HL-60 (cell line): ENCODE data around the gene UBTD1.
"Not testable (repeated sequence)": the region's sequence is repeated elsewhere in the genome, so short reads cannot be mapped to it uniquely, and the experiment has no call there.

Source experiments
- DNase-seq, 2 experiments: peaks; one replicate each; pipeline ENCODE4 v3.0.0-alpha.2; 2010 to 2020; ENCODE audit warnings: low read depth in 1 of 2, low spot score in 1 of 2
- H3K27ac ChIP-seq: fragments of 250-450 bp; sonication (Bioruptor Pico); replicated peaks from 2 replicates; pipeline ENCODE4 v1.5.1; 2020; ENCODE audit warnings: mild to moderate bottlenecking, moderate library complexity
- H3K27me3 ChIP-seq: fragments of 250-450 bp; sonication (Bioruptor Pico); 2 replicates; pipeline ENCODE4 v1.5.1; 2021; ENCODE audit warnings: mild to moderate bottlenecking, moderate library complexity; ENCODE audit not compliant: insufficient read depth, poor library complexity, severe bottlenecking
- H3K4me3 ChIP-seq: replicated peaks from 2 replicates; pipeline ENCODE4 v1.5.1; 2011; ENCODE audit warnings: mild to moderate bottlenecking, control low read depth, low read length; ENCODE audit not compliant: insufficient read depth
- GABPA ChIP-seq: IDR thresholded peaks from 2 replicates; pipeline ENCODE4 v1.6.1; 2012; ENCODE audit warnings: low read depth
- POLR2AphosphoS5 ChIP-seq: IDR thresholded peaks from 2 replicates; pipeline ENCODE4 v1.6.1; 2012; ENCODE audit warnings: low read depth
- SPI1 ChIP-seq: IDR thresholded peaks from 2 replicates; pipeline ENCODE4 v1.6.1; 2012; ENCODE audit warnings: low read depth, mild to moderate bottlenecking, borderline replicate concordance
- TF ChIP-seq, protein P1 (sequence below): IDR thresholded peaks from 2 replicates; pipeline ENCODE4 v1.6.1; 2012; ENCODE audit warnings: low read depth; ENCODE audit not compliant: insufficient replicate concordance
- TF ChIP-seq, protein P2 (sequence below): IDR thresholded peaks from one replicate; pipeline ENCODE4 v1.5.1; 2011; ENCODE audit warnings: low read length, control low read depth, inconsistent platforms; ENCODE audit not compliant: insufficient read depth

Gene UBTD1

DNA sequence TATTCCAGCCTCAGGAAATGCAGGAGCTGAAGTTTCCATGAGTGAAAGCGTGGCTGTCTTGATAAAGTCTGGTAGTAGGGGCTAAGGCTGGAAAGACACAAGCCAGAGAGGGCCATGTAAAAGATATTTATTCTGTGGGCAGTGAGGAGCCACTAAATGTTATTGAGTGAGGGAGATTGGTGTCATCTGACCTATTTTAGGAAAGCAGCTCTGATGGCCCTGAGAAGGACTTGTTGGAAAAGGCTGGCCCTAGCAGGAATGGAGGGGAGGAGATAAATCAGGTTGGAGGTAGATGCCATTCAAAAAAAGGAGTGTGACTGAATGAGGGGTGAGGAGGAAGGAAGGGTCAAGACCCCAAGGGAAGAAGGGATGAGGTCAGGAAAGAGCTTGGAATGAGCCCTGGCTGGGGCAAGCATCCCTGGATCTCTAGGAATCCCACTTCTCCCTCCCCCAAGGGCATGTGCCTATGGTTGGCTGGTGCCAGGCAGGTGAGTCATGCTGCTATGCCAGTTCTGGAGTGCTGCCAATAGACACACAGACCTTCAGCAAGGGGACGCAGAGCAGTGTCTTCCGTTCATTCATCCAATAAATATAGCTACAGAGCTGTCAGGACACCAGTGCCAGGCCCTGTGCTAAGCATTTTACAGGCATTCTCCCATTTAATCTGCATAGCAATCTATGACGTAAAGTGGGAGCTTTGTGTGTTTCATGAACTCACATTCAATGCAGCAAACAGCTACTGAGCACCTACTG, 75.8 kb downstream of the UBTD1 start:
- Histone ChIP-seq H3K4me3 (no peak overlapping the region), H3K27ac (no peak overlapping the region), H3K27me3 (no peaks in the 10 kb centered on the region)
- DNase-seq, result no peak
- no peak for TF ChIP-seq SPI1
- TF ChIP-seq, protein P1, sequence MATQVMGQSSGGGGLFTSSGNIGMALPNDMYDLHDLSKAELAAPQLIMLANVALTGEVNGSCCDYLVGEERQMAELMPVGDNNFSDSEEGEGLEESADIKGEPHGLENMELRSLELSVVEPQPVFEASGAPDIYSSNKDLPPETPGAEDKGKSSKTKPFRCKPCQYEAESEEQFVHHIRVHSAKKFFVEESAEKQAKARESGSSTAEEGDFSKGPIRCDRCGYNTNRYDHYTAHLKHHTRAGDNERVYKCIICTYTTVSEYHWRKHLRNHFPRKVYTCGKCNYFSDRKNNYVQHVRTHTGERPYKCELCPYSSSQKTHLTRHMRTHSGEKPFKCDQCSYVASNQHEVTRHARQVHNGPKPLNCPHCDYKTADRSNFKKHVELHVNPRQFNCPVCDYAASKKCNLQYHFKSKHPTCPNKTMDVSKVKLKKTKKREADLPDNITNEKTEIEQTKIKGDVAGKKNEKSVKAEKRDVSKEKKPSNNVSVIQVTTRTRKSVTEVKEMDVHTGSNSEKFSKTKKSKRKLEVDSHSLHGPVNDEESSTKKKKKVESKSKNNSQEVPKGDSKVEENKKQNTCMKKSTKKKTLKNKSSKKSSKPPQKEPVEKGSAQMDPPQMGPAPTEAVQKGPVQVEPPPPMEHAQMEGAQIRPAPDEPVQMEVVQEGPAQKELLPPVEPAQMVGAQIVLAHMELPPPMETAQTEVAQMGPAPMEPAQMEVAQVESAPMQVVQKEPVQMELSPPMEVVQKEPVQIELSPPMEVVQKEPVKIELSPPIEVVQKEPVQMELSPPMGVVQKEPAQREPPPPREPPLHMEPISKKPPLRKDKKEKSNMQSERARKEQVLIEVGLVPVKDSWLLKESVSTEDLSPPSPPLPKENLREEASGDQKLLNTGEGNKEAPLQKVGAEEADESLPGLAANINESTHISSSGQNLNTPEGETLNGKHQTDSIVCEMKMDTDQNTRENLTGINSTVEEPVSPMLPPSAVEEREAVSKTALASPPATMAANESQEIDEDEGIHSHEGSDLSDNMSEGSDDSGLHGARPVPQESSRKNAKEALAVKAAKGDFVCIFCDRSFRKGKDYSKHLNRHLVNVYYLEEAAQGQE, result no peak
- TF ChIP-seq GABPA, result no peak
- TF ChIP-seq, protein P2, sequence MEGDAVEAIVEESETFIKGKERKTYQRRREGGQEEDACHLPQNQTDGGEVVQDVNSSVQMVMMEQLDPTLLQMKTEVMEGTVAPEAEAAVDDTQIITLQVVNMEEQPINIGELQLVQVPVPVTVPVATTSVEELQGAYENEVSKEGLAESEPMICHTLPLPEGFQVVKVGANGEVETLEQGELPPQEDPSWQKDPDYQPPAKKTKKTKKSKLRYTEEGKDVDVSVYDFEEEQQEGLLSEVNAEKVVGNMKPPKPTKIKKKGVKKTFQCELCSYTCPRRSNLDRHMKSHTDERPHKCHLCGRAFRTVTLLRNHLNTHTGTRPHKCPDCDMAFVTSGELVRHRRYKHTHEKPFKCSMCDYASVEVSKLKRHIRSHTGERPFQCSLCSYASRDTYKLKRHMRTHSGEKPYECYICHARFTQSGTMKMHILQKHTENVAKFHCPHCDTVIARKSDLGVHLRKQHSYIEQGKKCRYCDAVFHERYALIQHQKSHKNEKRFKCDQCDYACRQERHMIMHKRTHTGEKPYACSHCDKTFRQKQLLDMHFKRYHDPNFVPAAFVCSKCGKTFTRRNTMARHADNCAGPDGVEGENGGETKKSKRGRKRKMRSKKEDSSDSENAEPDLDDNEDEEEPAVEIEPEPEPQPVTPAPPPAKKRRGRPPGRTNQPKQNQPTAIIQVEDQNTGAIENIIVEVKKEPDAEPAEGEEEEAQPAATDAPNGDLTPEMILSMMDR, result no peak
- no peak for TF ChIP-seq POLR2AphosphoS5

DNA sequence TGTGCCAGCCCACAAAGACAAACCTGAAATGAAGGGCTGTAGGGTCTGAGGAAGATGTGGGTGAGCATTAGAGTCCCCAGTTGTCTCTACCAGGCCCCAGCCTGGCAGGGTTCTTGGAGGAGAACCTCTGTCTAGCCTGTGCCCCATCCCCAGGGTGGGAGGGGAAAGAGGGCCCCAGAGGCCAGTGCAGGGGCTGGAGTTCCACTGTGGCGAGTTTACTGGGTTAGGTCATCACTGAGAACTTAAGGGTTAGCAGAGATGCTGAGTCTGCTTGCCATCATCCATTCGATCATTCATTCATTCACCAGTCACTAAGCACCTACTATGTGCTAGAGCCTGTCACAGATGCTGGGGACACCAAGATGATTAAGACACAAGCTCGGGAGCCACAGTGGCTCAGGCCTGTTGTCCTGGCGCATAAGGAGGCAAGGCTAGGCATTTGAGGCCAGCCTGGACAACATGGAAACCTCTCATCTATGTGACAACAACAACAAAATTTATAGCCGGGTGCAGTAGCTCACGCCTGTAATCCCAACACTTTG, 76.5 kb downstream of the UBTD1 start:
- no peak overlapping the region for H3K27ac ChIP-seq
- TF ChIP-seq, protein P2, result no peak
- TF ChIP-seq POLR2AphosphoS5 (no peak), GABPA (no peak), SPI1 (no peak)
- TF ChIP-seq, protein P1, result no peak
- no peaks in the 10 kb centered on the region for H3K27me3 ChIP-seq
- DNase-seq, result no peak
- no peak overlapping the region for H3K4me3 ChIP-seq

DNA sequence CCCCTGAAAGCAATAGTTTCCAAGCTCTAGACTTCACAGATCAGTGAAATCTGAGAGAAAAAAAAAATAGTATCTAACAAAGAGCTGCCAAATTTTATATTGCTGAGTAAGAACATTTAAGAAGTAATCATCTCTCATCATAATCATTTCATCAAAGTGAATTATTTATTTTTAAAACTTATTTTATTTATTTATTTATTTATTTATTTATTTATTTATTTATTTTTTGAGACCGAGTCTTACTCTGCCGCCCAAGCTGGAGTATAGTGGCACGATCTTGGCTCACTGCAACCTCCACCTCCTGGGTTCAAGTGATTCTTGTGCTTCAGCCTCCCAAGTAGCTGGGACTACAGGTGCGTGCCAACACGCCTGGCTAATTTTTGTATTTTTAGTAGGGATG, 77.8 kb downstream of the UBTD1 start:
- H3K27ac ChIP-seq, H3K27me3 ChIP-seq, DNase-seq, H3K4me3 ChIP-seq: not testable (repeated sequence)

DNA sequence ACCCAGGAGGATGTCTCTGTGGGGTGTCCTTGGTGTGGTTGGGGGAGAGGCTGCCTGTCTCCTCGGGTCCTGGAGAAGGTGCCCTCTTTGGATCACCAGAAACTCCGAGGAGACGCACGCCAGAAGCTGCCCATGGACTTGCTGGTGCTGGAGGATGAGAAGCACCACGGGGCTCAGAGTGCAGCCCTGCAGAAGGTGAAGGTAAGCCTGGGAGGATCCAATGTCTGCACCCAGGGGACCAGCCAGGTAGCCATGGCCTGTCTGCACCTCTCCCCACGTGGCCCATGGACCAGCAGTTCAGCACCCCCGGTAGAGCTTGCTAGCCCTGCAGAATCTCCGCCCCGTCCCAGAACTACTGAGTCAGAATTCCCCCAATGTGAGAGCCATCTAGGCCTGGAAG, 79.0 kb downstream of the UBTD1 start:
- Histone ChIP-seq H3K27me3 (no peaks in the 10 kb centered on the region), H3K27ac (no peak overlapping the region), H3K4me3 (no peak overlapping the region)
- TF ChIP-seq POLR2AphosphoS5 (no peak), SPI1 (no peak), GABPA (no peak)
- TF ChIP-seq, protein P1, result no peak
- TF ChIP-seq, protein P2, result no peak
- DNase-seq, result no peak
